ENCODE measurements around the gene CEACAM19.
"Not testable (repeated sequence)": the region's sequence is repeated elsewhere in the genome, so short reads cannot be mapped to it uniquely, and the experiment has no call there.

CEACAM19 gene

GRCh38 chr19:44646049-44646416 lies 25.2 kb upstream of the CEACAM19 start:
- DNase-seq = no peak

DNA sequence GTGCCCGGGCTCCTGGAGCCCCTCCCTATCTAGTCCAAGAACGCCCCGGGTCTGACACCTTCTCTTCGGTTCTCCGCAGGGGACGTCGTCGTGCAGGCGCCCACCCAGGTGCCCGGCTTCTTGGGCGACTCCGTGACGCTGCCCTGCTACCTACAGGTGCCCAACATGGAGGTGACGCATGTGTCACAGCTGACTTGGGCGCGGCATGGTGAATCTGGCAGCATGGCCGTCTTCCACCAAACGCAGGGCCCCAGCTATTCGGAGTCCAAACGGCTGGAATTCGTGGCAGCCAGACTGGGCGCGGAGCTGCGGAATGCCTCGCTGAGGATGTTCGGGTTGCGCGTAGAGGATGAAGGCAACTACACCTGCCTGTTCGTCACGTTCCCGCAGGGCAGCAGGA lies 24.1 kb upstream of the CEACAM19 start:
- DNase-seq = no peak

DNA sequence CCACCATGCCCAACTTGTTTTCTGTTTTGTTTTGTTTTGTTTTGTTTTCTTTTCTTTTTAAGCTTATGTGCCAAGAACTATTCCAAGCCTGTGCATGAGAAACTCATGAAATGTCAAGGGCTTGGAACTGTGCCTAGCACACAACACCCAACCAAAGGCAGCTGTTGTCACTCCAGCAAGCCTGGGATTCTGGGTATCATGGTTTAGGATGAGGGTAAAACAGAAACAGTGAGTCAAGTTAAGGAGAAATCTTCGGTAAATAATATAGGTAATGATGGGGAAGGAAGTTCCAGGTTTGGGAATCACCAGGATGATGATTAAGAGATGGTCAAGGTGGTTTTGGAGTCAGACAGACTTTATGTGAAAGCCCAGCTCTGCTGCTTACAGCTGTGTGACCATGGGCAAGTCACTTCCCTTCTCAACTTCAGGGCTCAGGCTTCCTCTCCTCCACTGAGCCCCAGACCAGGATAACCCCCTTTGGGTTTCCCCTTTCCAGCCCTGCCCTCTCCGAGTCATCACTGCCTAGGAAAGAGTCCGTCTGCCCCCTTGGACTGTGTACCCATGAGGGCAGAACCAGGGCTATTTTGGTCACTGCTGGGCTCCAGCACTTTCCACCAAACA lies 22.5 kb upstream of the CEACAM19 start:
- no peak for DNase-seq

DNA sequence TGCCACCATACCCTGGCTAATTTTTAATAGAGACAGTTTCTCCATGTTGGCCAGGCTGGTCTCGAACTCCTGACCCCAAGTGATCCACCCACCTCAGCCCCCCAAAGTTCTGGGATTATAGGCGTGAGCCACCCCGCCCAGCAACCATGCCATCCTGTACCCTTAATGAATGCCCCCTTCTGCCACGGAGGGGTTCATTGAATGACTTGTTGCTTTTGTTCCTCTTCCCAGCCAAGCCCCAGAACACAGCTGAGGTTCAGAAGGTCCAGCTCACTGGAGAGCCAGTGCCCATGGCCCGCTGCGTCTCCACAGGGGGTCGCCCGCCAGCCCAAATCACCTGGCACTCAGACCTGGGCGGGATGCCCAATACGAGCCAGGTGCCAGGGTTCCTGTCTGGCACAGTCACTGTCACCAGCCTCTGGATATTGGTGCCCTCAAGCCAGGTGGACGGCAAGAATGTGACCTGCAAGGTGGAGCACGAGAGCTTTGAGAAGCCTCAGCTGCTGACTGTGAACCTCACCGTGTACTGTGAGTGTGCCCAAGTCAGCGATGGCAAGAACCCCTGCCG lies 21.6 kb upstream of the CEACAM19 start:
- DNase-seq = no peak

DNA sequence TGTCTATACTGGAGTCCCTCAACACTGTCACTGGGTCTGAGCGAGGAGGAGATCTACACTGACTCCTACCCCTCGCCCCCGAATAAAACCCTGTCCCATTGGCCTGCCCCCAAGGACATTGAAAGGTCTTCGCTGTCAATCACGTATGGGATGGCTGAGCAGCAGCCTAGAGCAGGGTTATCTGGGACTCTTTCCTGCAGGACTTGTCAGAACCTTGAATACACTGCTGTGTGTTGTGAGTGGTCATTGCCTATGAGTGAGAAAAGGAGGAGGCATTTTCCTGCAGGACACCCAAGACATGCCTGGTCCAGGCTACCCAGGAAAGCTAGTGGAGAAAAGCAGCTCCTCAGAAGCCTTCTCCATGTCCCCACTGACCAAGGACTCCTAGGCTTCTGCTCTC lies 17.9 kb upstream of the CEACAM19 start:
- DNase-seq = no peak

DNA sequence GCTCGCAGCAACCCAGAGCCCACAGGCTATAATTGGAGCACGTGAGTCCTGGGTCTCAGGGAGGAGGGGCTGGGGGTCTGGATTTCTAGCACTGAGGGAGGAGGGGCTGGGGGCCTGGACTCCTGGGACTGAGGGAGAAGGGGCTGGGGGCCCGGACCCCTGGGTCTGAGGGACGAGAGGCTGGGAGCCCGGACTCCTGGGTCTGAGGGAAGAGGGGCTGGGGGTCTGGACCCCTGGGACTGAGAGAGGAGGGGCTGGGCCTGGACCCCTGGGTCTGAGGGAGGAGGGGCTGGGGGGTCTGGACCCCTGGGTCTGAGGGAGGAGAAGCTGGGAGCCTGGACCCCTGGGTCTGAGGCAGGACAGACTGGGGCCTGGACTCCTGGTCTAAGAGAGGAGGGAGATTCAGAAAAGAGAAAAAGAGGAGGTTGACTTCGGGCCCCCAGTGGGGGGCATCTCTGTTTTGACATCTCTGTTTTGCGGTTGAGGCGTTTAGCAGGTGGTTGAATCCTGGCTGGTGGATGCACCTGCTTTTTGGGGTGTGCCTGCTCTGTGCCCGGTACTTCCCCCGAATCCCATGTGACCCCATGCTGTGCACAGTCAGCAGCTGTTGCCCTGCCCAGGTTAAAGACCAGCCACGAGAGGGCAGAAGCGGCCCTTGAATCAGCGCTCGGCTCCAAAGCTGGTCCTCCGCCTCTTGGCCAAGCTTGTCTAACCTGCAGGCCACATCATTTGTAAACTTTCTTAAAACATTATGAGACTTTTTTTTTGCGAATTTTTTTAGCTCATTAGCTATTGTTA lies 17.1 kb upstream of the CEACAM19 start:
- peak; percentile 45 for DNase-seq

DNA sequence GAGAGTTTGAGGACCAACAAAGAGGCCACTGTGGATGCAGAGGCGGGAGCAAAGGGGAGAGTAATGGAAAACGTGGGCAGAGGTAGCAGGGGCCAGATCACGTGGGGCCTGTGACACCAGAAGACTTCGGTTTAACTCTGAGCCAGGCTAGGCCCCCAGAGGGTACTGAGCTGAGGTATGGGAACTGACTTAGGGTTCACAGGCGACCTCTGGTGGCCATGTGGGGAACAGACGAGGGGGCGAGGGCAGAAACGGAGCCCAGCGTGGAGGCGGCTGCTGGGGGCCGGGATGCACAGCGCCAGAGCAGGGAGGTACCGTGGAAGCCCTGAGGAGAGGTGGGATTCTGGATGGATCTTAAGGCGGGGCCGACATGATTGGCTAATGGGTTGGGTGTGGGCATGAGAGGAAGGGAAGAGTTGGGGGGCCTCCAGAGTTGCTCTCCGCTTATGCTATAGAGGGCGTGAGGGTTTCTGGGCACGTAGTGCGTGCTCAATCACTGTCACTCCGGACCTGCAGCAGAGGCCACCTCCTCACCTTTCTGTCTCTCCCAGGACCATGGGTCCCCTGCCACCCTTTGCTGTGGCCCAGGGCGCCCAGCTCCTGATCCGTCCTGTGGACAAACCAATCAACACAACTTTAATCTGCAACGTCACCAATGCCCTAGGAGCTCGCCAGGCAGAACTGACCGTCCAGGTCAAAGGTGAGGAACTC lies 13.9 kb upstream of the CEACAM19 start:
- peak; percentile 55 for DNase-seq

DNA sequence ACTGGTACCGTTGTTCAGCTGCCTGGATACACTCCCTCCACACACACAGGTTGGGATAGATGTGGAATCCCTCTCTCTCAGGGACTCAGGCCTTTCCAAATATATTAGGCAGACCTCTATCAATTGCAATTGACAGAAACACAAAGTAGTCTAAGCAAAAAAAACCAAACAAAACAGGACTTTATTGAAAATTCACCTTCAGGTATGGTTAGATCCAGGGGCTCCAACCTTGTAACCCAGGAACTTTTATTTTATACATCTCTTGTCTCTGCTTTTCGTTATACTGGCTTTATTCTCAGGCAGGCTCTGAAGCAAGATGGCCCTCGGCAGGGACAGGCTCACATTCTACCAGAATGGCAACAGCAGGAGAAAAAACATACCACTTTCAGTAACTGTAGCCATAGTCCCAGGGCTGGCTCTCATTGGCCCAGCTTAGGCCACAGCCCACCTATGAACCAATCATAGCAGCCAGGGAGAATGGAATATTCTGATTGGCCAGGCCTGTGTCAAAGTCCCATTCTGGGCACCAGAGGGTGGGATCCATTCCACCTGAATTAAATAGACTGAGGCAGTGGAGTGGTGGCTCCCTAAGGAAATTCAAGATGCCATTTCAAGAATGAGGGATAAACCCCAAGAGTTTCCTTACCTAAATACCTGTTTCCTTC lies 13.1 kb upstream of the CEACAM19 start:
- DNase-seq = no peak

GRCh38 chr19:44660081-44660480 lies 11.2 kb upstream of the CEACAM19 start:
- DNase-seq = no peak

DNA sequence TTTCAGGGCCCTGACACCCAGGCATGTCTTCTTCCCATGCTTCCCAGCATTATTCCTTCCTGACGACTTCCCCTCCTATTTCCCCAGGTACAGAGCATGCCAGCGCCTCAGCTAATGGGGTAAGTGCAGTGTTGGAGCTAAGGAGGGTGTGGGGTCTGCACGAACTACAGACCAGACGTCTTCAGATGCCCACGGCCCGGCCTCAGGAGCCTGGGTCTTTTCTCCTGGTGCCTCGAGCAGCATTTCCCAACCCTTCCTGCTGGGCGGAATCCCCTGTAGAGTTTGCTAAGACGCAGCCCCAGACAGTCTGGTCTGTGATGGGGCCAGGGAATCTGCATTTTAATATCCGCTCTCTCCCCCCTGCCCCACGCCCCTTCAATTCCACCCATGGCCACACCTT lies 10.1 kb upstream of the CEACAM19 start:
- no peak for DNase-seq

- no peak for DNase-seq
These were observed 9.4 kb upstream of the CEACAM19 start for GRCh38 chr19:44661904-44662303.

- DNase-seq = no peak
These were observed 8.4 kb upstream of the CEACAM19 start for GRCh38 chr19:44662691-44663385.

- DNase-seq = no peak
These were observed 7.3 kb upstream of the CEACAM19 start for GRCh38 chr19:44663996-44664395.

- DNase-seq = no peak
These were observed 6.3 kb upstream of the CEACAM19 start for GRCh38 chr19:44664976-44665375.

GRCh38 chr19:44666852-44667556 lies 4.3 kb upstream of the CEACAM19 start:
- DNase-seq = no peak

GRCh38 chr19:44668985-44669764 lies 2.1 kb upstream of the CEACAM19 start:
- no peak for DNase-seq

GRCh38 chr19:44670027-44670426 lies 1.3 kb upstream of the CEACAM19 start:
- DNase-seq = not testable (repeated sequence)

DNA sequence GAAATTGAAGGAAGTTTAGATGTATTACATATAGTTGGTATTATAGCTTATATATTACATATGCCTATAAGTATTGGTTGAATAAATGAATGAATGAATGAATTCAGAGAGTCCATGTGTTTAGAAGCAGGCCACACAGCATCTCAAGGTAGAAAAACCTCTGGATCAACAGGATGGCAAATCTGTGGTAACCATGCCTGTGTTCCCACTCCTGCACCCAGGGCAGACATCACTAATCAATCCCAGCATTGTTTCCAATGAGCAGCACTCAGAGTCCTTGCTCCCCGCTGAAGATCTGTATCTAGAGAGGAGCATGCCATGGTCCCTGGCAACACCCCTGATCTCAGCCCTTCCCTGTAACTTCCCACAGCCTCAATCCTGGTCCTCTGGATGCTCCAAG lies 944 bp downstream of the CEACAM19 start:
- DNase-seq = no peak

- DNase-seq = no peak
These were observed 2.2 kb downstream of the CEACAM19 start for GRCh38 chr19:44673510-44673909.

DNA sequence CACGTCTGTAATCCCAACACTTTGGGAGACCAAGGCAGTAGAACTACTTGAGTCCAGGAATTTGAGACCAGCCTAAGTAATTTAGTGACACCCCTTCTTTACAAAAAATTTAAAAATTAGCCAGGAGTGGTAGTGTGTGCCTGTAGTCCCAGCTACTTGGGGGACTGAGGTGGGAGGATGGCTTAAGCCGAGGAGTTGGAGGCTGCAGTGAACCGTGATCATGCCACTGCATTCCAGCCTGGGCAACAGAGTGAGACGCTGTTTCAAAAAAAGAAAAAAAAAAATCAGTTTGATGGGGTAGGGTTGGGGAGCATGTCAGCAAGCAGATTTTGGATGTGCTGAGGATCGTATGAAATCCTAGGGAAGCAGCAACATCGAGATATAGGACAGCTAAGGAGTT lies 4.2 kb downstream of the CEACAM19 start:
- DNase-seq = no peak

Measured in T-helper 9 cell (primary cell).